Natural killer cell treated with Interleukin-12 subunit alpha and Interleukin-12 subunit beta and Interleukin-15 and Interleukin-18, amount 100 ng/mL, for 72 hours (primary cell): ENCODE data around the gene LAMA3. TPM values are rescaled to one million over a fixed set of nuclear protein-coding genes. Genes with fewer than 3 reads are reported as not detected.

Experiments used
- ATAC-seq, 2 donors: fragments of 150-1000 bp; cut with Tn5 transposase in 1 of 2; sonication (Bioruptor Pico), chemical (Tn5 transposase) in 1 of 2; 2 replicates each; pipeline ENCODE4 v1.10.0; 2021
- DNase-seq: peaks from one replicate; pipeline ENCODE4 v3.0.0; 2022; ENCODE audit warnings: low spot score
- H3K27ac Mint-ChIP-seq, 2 donors: 1 replicate in 1 of 2; 2 replicates in 1 of 2; pipeline ENCODE4 v1.8.0; 2022; ENCODE audit warnings: mixed read lengths in 2 of 2, mild to moderate bottlenecking in 1 of 2, moderate library complexity in 1 of 2
- H3K27me3 Mint-ChIP-seq, 2 donors: 1 replicate in 1 of 2; 2 replicates in 1 of 2; pipeline ENCODE4 v1.8.0; 2022; ENCODE audit warnings: mixed read lengths in 2 of 2
- H3K36me3 Mint-ChIP-seq: one replicate; pipeline ENCODE4 v1.8.0; 2022; ENCODE audit warnings: mixed read lengths
- H3K4me1 Mint-ChIP-seq, 2 donors: 1 replicate in 1 of 2; 2 replicates in 1 of 2; pipeline ENCODE4 v1.8.0; 2022; ENCODE audit warnings: low read depth in 2 of 2, mixed read lengths in 2 of 2, mild to moderate bottlenecking in 1 of 2
- H3K4me3 Mint-ChIP-seq: one replicate; pipeline ENCODE4 v1.8.0; 2022; ENCODE audit warnings: mixed read lengths
- H3K9me3 Mint-ChIP-seq: 2 replicates; pipeline ENCODE4 v1.8.0; 2022; ENCODE audit warnings: mixed read lengths
- total RNA-seq, 2 donors: library from RNA; stranded (reverse); gene quantifications; one replicate each; pipeline ENCODE4 v1.2.3, GENCODE V29; 2022

The LAMA3 gene
- total RNA-seq, 2 donors from 2014 or later: 0.10 to 0.11 TPM

DNA sequence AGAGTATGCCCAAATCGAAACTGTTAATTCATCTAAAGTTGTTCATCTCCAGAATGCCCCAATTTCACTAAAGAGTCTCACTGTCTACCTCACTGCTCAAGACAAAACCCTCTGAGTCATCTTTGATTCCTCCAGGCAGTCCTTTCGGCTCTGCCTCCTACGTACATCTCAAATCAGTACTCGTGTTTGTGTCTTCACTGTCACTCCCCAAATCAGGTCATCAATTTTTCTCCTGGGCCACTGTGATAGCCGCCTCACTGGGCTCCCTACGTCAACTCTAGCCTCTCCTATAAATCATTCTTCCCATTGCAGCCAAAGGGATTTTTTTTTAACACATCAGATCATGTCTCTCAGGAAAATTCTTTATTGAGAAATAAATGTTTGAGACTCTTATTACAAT lies 283.2 kb downstream of the LAMA3 start:
- H3K9me3 Mint-ChIP-seq: peaks cover 4% of the 10 kb centered on the region
- DNase-seq: no peak
- H3K27me3 Mint-ChIP-seq: peaks cover 22 to 24% of the 10 kb centered on the region in 2 donors
- H3K36me3 Mint-ChIP-seq: peaks cover 27% of the 10 kb centered on the region
- H3K4me3 Mint-ChIP-seq: no peak overlapping the region
- peak in 1 of 2 donors; percentile 84 for ATAC-seq
- no peak overlapping the region for H3K27ac Mint-ChIP-seq
- peaks cover 33 to 36% of the 10 kb centered on the region in 2 donors for H3K4me1 Mint-ChIP-seq

DNA sequence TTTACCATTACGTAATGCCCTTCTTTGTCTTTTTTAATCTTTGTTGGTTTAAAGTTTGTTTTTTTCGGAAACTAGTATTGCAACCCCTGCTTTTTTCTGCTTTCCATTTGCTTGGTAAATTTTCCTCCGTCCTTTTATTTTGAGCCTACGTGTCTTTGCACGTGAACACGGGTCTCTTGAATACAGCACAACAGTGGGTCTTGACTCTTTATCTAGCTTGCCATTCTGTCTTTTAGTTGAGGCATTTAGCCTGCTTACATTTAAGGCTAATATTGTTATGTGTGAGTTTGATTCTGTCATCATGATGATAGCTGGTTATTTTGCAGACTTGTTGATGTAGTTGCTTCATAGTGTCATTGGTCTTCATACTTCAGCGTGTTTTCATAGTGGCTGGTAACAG lies 287.9 kb downstream of the LAMA3 start:
- ATAC-seq (no peak), DNase-seq (no peak)
- Mint-ChIP-seq H3K36me3 (peaks cover 27% of the 10 kb centered on the region), H3K27ac (peak overlapping the region in 1 of 2 donors; percentile 9), H3K4me3 (no peak overlapping the region), H3K9me3 (peaks cover 4% of the 10 kb centered on the region), H3K4me1 (peaks cover 16 to 23% of the 10 kb centered on the region in 2 donors), H3K27me3 (peaks cover 25 to 28% of the 10 kb centered on the region in 2 donors)

DNA sequence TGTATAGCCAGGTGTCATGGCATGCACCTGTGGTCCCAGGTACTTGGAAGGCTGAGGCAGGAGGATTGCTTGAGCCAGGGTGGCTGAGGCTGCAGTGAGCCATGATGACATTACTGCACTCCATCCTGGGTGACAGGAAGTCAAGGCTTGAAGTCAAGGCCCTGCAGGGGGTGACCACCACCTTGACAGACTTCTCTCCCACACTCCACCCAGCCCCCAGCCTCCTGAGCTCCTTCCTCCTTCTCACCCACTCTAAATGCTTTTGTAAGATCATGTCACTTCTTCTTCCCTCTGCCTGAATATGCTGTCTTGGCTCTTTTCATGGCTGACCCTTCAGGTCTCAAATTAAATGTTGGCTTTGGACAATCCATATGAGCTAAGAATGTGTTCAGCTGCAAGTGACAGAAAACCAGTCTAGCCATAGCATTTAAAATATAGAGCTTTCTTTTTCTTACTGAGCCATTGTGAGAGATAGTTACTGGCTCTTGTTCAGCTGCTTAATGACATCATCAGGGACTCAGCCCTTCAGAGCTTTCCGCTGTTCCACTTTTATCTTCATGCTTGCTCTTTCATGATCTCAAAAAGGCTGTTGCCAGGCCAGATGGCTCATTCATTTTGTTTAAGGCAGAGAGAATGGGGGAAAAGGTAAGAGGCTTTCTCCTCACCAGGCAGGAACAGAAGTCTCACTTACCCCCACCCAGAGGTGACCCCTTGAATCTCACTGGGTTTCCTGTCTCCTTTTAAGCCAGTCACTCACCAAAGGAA lies 288.6 kb downstream of the LAMA3 start:
- no peak overlapping the region for H3K4me3 Mint-ChIP-seq
- H3K4me1 Mint-ChIP-seq: peaks cover 17 to 18% of the 10 kb centered on the region in 2 donors
- DNase-seq (no peak), ATAC-seq (peak; percentile 43 to 79)
- peaks cover 4% of the 10 kb centered on the region for H3K9me3 Mint-ChIP-seq
- peaks cover 27% of the 10 kb centered on the region for H3K36me3 Mint-ChIP-seq
- H3K27me3 Mint-ChIP-seq: peaks cover 25 to 36% of the 10 kb centered on the region in 2 donors
- H3K27ac Mint-ChIP-seq: no peak overlapping the region

DNA sequence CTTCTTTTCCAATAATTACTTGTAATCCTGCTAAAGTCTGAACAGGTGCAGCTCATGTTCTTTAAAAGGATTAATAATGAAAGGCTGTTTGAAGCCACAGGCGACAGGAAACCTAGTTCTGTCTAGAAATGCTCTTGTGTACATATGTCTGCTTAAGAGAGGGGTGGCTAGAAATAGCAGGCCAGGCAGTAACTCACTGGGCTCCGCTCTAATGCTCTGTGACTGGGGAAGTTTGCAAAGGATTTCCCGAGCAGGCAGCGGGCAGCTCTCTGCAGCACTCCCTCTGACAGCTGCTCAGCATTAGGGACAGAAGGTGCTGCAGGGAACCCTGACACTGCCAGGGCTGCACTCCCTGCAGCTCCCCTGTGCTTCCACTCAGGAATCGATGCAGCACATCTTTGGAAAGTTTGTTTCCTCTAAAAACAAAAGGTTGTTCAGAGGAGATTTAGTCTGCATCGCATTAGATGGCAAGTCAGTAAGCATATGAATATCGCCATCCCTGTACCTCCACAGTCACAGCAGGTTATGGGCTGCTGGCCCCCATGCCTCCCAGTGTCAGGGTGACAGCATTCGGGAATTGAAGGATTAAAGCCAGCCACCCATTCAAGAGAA lies 292.2 kb downstream of the LAMA3 start:
- peaks cover 4% of the 10 kb centered on the region for H3K9me3 Mint-ChIP-seq
- H3K4me1 Mint-ChIP-seq: peaks cover 15 to 23% of the 10 kb centered on the region in 2 donors
- peak overlapping the region in 1 of 2 donors; percentile 33 for H3K27ac Mint-ChIP-seq
- peaks cover 12% of the 10 kb centered on the region for H3K36me3 Mint-ChIP-seq
- no peak overlapping the region for H3K4me3 Mint-ChIP-seq
- no peak for ATAC-seq
- no peak for DNase-seq
- peaks cover 19 to 25% of the 10 kb centered on the region in 2 donors for H3K27me3 Mint-ChIP-seq

DNA sequence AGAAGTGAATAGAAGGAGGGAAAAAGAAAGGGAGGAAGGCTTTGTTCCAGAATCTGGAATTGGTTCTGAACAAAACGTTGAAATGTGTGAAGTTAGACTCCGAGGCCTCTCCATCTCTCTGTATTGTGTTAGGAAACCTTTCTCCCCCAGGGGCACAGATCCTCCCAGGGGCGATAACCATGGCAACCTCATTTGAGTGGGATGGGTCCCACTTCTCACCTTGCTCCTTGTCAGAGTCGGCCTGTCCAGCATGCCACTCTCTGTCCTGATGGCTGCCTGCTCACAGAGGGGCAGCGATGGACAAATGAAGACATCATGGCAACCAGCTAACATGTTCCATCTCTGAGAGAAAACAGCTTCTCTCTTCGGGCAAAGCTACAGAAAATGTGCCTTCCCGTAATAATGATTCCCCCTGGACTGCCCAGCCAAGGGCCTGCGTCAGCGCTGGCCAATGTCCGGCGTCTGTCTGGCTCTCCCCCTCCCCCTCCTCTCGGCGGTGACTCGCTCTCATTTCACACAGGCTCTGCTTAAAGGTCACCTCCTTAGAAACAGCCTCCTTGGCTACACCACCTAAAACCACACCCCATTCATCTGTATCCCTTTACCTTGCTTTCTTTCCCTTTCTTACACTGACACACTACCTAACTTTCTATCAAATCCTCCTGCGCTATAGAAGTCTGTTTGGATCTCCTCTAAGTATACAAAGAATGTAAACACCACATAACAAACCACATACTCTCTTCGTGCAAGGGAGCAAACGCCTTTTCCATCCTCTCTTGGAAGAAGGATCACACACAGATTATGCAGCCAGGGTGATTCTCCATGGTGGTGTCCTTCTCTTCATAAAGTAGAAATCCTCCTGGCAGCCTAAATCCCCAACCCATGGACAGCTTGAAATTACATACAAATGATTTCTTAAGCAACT lies 293.2 kb downstream of the LAMA3 start:
- Mint-ChIP-seq H3K4me1 (peaks cover 16 to 31% of the 10 kb centered on the region in 2 donors), H3K9me3 (no peaks in the 10 kb centered on the region), H3K4me3 (no peak overlapping the region), H3K27me3 (peaks cover 15% of the 10 kb centered on the region in 2 donors), H3K27ac (peak overlapping the region in 1 of 2 donors; percentile 33), H3K36me3 (peaks cover 5% of the 10 kb centered on the region)
- DNase-seq (no peak), ATAC-seq (no peak)

DNA sequence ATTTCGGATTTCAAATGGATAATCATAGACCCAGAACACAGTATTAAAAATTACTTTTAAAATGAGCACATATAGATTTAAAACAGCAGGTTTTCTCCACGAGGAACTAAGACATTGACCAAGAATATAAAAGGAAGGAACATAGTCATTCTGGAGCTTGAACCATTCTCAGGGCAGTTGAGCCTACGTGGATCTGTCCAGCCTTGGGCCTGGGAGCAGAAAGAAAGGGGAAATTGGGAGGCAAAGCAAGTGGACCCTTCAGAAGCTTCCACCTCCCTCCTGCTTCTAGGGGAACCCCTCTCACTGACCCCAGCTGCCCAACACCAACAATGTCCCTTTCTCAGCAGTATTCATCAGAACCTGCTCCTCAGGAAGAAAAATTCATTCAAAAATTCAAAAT lies 293.9 kb downstream of the LAMA3 start:
- H3K4me1 Mint-ChIP-seq: peaks cover 10 to 27% of the 10 kb centered on the region in 2 donors
- peaks cover 15 to 17% of the 10 kb centered on the region in 2 donors for H3K27me3 Mint-ChIP-seq
- H3K4me3 Mint-ChIP-seq: no peak overlapping the region
- DNase-seq (no peak), ATAC-seq (no peak)
- no peak overlapping the region for H3K27ac Mint-ChIP-seq
- H3K36me3 Mint-ChIP-seq: peaks cover 5% of the 10 kb centered on the region
- no peaks in the 10 kb centered on the region for H3K9me3 Mint-ChIP-seq

DNA sequence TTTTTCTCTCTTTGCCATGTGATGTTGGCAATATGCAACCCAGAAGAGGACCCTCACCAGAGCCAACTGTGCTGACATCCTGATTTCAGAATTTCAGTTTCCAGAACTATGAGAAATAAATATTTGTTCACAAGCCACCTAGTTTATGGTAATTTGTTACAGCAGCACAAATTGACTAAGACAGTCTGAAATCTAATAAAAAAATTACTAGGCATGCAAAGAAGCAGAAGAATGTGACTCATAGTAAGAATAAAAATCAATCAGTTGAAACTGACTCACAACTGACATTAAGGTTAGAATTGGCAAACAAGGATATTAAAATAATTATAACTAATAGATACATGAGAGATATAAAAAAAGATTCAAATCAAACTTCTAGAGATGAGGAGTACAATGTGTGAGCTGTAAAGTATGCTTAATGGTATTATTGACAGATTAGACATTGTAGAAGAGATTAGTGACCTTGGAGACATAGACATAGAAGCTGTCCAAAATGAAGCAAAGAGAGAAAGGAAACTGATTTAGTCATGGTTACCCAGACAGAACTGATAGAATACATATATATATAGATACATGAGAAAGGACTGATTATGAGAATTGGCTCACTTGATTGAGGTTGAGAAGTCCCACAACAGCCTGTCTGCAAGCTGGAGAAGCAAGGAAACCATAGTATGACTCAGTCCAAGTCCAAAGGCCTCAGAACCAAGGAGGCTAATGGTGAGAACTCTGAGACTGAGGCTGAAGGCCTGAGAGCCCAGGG lies 297.5 kb downstream of the LAMA3 start:
- DNase-seq (no peak), ATAC-seq (peak in 1 of 2 donors; percentile 87)
- peaks cover 5% of the 10 kb centered on the region for H3K36me3 Mint-ChIP-seq
- peaks cover 17 to 36% of the 10 kb centered on the region in 2 donors for H3K4me1 Mint-ChIP-seq
- H3K27me3 Mint-ChIP-seq: peaks cover 12 to 14% of the 10 kb centered on the region in 2 donors
- H3K27ac Mint-ChIP-seq: peak overlapping the region in 1 of 2 donors; percentile 5
- H3K4me3 Mint-ChIP-seq: no peak overlapping the region
- H3K9me3 Mint-ChIP-seq: no peaks in the 10 kb centered on the region

DNA sequence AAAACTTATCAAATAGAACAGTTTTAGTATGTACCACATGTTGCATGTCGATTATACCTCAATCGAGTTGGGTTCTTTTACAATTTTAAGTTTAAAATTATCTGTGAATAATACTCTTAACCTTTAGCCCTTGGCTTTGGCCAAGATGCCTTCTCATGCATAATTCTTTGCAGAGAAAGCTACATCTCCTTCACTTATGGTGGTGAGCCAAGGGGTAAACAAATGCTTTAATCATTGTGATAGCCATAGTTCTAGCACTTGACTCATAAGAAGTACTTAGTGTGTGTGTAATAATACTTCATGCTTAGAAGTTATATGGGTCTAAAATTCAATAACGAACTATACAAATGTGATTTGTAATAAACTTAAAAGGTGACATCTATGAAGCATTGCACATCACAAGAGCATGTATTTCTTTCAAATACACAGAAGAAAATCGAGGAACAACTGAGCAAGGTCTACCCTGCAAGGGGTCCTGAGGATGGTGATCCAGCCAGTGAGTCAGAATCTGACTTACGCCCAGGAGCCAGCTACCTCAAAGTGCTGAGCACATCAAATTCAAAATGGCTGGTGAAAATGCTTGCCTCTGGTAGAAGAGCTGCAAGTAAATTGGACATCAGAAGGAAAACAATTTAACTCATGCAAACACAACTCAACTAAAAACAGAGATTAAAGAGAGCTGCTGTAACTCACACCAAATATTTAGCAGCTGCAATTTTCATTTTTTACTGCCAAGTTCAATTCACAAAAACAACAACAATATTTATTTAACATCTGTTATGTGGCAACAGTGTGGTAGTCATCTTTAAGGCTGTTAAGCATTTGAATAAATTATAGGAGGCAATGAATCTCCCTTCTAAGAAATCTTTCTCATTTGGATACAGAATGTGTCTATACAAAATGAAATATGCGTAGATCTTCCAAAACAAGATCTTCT lies 301.5 kb downstream of the LAMA3 start:
- ATAC-seq: no peak
- no peaks in the 10 kb centered on the region for H3K9me3 Mint-ChIP-seq
- peaks cover 32 to 40% of the 10 kb centered on the region in 2 donors for H3K4me1 Mint-ChIP-seq
- H3K27me3 Mint-ChIP-seq: peaks cover 0 to 5% of the 10 kb centered on the region in 2 donors
- H3K4me3 Mint-ChIP-seq: no peak overlapping the region
- DNase-seq: no peak
- H3K27ac Mint-ChIP-seq: no peak overlapping the region
- H3K36me3 Mint-ChIP-seq: peaks cover 3% of the 10 kb centered on the region

DNA sequence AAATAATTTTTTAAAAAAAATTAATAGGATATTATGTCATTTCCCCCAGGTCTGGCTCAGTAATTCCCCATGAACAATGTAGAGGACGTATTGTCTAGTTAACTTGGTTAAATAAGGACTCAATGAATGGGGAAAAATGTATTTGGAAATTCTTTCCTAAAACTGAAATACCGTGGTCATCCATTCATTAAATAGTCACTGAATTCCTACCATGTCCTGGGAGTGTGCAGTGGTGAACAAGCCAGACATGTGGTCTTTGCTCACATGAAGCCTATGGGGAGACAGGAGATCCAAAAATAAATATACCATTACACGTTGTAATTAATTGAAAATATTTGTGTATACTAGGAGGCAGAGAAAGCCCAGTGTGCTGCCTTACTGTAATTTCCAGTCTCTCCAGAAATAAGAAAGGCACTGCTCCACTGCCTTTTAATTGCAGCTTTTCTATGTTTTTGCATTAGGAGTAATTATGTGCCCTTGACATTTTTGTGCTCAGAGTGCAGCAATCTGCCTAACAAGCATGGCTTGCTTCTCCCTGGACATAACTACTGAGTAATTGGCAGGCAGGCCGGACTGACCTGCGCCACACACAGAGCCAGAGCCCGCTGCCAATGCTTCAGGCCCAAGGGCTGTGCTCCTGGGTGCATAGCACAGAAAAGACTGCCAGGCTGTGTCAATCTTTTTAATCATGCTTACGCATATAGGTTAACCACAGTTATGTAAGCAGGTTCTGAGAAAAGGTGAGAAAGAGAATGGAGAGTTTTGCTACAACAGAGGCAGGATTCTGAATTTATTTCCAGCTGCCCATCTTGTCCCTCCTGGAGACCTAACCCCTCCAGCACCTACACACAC lies 303.1 kb downstream of the LAMA3 start:
- DNase-seq (no peak), ATAC-seq (peak; percentile 83 to 94)
- Mint-ChIP-seq H3K36me3 (no peaks in the 10 kb centered on the region), H3K9me3 (no peaks in the 10 kb centered on the region), H3K4me3 (no peak overlapping the region), H3K27ac (no peak overlapping the region), H3K4me1 (peaks cover 25 to 28% of the 10 kb centered on the region in 2 donors), H3K27me3 (peaks cover 0 to 3% of the 10 kb centered on the region in 2 donors)

DNA sequence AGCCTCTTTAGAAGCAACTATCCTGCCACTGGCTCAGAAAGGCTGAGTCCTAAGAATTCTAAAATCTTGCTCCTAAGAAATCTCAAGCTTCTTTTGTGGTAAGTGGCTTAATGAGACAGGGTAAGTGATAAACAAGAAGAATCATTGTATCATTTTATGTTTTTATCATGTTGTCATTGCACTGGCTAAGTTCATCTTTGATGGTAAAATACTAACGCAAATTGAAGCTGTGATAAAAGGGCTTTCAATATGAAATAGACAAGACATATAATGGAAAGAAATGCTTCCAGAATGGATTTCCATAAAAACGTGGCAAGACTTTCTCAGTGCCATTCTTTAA lies 303.7 kb downstream of the LAMA3 start:
- DNase-seq: no peak
- H3K4me1 Mint-ChIP-seq: peaks cover 23 to 28% of the 10 kb centered on the region in 2 donors
- ATAC-seq: no peak
- no peak overlapping the region for H3K27ac Mint-ChIP-seq
- H3K4me3 Mint-ChIP-seq: no peak overlapping the region
- peaks cover 0 to 2% of the 10 kb centered on the region in 2 donors for H3K27me3 Mint-ChIP-seq
- H3K36me3 Mint-ChIP-seq: no peaks in the 10 kb centered on the region
- no peaks in the 10 kb centered on the region for H3K9me3 Mint-ChIP-seq

DNA sequence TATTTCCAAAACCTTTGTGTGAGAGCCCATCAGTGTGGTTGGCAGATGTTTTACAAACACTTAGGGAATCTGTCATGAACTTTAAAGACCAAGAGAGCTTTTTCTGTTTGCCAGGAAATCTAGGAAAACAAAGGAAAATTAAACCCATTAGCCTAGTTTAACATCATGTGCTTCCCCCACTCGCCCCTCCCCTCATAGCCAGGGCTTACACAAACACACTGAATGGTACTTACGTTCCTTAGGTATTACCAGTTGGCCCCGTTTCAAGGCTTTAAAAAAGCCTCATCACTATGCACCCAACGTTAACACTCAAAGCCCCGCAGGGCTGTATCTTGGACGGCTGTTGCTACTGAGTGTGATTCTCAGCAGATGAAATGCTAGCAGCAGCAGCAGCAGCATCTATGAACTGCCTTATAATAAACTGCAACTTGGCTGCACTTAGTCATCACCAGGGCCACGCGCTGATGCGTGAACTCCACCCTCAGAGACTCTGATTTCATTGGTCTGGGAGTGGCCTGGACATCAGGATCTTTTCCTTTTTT lies 305.2 kb downstream of the LAMA3 start:
- Mint-ChIP-seq H3K27me3 (no peaks in the 10 kb centered on the region), H3K4me1 (peaks cover 26 to 31% of the 10 kb centered on the region in 2 donors), H3K4me3 (no peak overlapping the region), H3K27ac (no peak overlapping the region), H3K9me3 (no peaks in the 10 kb centered on the region), H3K36me3 (no peaks in the 10 kb centered on the region)
- ATAC-seq (no peak), DNase-seq (no peak)
